H1 (cell line): Measurements from ENCODE around the gene PCDHGA1. TPM values are rescaled to one million over a fixed set of nuclear protein-coding genes. Genes with fewer than 3 reads are reported as not detected.

ENCODE experiments used
- CTCF ChIA-PET: fragments of 300-600 bp; sonication (Branson Sonifier 250); formaldehyde crosslinking; loops from one replicate; lab custom pipeline; 2021; ENCODE audit not compliant: partially characterized antibody; lab: Charles Lee
- POLR2A ChIA-PET: fragments of 300-600 bp; sonication (Branson Sonifier 250); formaldehyde crosslinking; loops from one replicate; lab custom pipeline; 2021; ENCODE audit warnings: inconsistent platforms; ENCODE audit not compliant: partially characterized antibody; lab: Charles Lee
- DNase-seq, 2 experiments: peaks; one replicate each; pipeline versions ENCODE4 v3.0.0 to v3.0.0-alpha.2; 2010 to 2022; ENCODE audit warnings: low spot score in 2 of 2, low read depth in 1 of 2, mixed read lengths in 1 of 2
- FAIRE-seq: peaks from 2 replicates; lab custom pipeline; 2011; peaks lifted over from hg19 to GRCh38; lab: Jason Lieb, UNC
- H2AFZ ChIP-seq: 2 replicates; pipeline ENCODE4 v1.8.1; 2012; ENCODE audit warnings: low read length, inconsistent platforms
- H2AK5ac ChIP-seq: 2 replicates; pipeline ENCODE4 v1.6.1; 2013; ENCODE audit warnings: low read depth, low read length
- H2BK120ac ChIP-seq: replicated peaks from 2 replicates; pipeline ENCODE3; 2013; ENCODE audit warnings: low read depth, low read length, inconsistent platforms
- H2BK12ac ChIP-seq: 2 replicates; pipeline ENCODE4 v1.6.1; 2013; ENCODE audit warnings: low read depth, low read length
- H2BK15ac ChIP-seq: 2 replicates; pipeline ENCODE4 v1.6.1; 2013; ENCODE audit warnings: low read length
- H2BK20ac ChIP-seq: 2 replicates; pipeline ENCODE4 v1.6.1; 2013; ENCODE audit warnings: low read length
- H2BK5ac ChIP-seq: 2 replicates; pipeline ENCODE4 v1.6.1; 2013; ENCODE audit warnings: low read depth, low read length
- H3K14ac ChIP-seq: 2 replicates; pipeline ENCODE4 v1.6.1; 2013; ENCODE audit warnings: inconsistent platforms; ENCODE audit not compliant: insufficient read length
- H3K18ac ChIP-seq: 2 replicates; pipeline ENCODE4 v1.6.1; 2013; ENCODE audit warnings: low read length; ENCODE audit errors: extremely low read depth
- H3K23ac ChIP-seq: 2 replicates; pipeline ENCODE4 v1.6.1; 2013; ENCODE audit warnings: inconsistent platforms; ENCODE audit not compliant: insufficient read length
- H3K23me2 ChIP-seq: 2 replicates; pipeline ENCODE4 v1.6.1; 2013; ENCODE audit warnings: low read depth, low read length
- H3K27ac ChIP-seq: 2 replicates; pipeline ENCODE4 v1.6.1; 2011; ENCODE audit warnings: low read depth, low read length, inconsistent platforms
- H3K27me3 ChIP-seq, 4 experiments: replicated peaks in 1 of 4; 1 replicate in 1 of 4; 2 replicates in 3 of 4; pipeline versions ENCODE4 v1.6.1 to v1.8.1; 2011 to 2013; ENCODE audit warnings: low read length in 3 of 4, mild to moderate bottlenecking in 3 of 4, inconsistent platforms in 2 of 4, mixed read lengths in 2 of 4, moderate library complexity in 1 of 4; ENCODE audit not compliant: control insufficient read depth in 3 of 4, insufficient read depth in 3 of 4; ENCODE audit errors: extremely low read depth in 1 of 4
- H3K36me3 ChIP-seq, 4 experiments: 2 replicates each; pipeline versions ENCODE4 v1.6.1 to v1.8.1; 2011 to 2013; ENCODE audit warnings: mild to moderate bottlenecking in 4 of 4, low read length in 3 of 4, moderate library complexity in 2 of 4, control low read depth in 1 of 4, inconsistent platforms in 1 of 4; ENCODE audit not compliant: insufficient read depth in 4 of 4, control insufficient read depth in 2 of 4
- H3K4ac ChIP-seq: replicated peaks from 2 replicates; pipeline ENCODE3; 2013; ENCODE audit warnings: low read length, low read depth, mixed read lengths, inconsistent platforms; ENCODE audit not compliant: insufficient read length
- H3K4me1 ChIP-seq, 4 experiments: replicated peaks in 1 of 4; 1 replicate in 1 of 4; 2 replicates in 3 of 4; pipeline versions ENCODE4 v1.6.1 to v1.8.1; 2011 to 2013; ENCODE audit warnings: low read length in 3 of 4, inconsistent platforms in 2 of 4, mixed read lengths in 1 of 4; ENCODE audit not compliant: insufficient read depth in 4 of 4, control insufficient read depth in 3 of 4
- H3K4me2 ChIP-seq, 2 experiments: 2 replicates each; pipeline versions ENCODE4 v1.6.1 to v1.8.1; 2011 to 2013; ENCODE audit warnings: low read depth in 2 of 2, low read length in 2 of 2, control low read depth in 1 of 2, inconsistent platforms in 1 of 2, mild to moderate bottlenecking in 1 of 2; ENCODE audit not compliant: insufficient read depth in 1 of 2
- H3K4me3 ChIP-seq, 4 experiments: fragments of 200-600, 300-600 bp in 1 of 4; sonication (generic), shearing (Covaris generic), sonication (Bioruptor Twin) in 1 of 4; 2 replicates each; pipeline versions ENCODE4 v1.5.1 to v1.8.1; 2011 to 2016; ENCODE audit warnings: low read length in 4 of 4, low read depth in 3 of 4, control low read depth in 2 of 4, inconsistent platforms in 2 of 4, mild to moderate bottlenecking in 2 of 4, mixed read lengths in 1 of 4, moderate library complexity in 1 of 4; ENCODE audit not compliant: insufficient read depth in 2 of 4; ENCODE audit errors: extremely low read depth in 1 of 4
- H3K56ac ChIP-seq: replicated peaks from 2 replicates; pipeline ENCODE3; 2013; ENCODE audit warnings: low read depth, mild to moderate bottlenecking, mixed read lengths, low read length, inconsistent platforms; ENCODE audit not compliant: insufficient read length
- H3K79me1 ChIP-seq: 2 replicates; pipeline ENCODE4 v1.6.1; 2013; ENCODE audit warnings: low read depth, low read length, control low read depth
- H3K79me2 ChIP-seq, 2 experiments: 2 replicates each; pipeline versions ENCODE4 v1.6.1 to v1.8.1; 2012 to 2013; ENCODE audit warnings: low read length in 2 of 2, mild to moderate bottlenecking in 2 of 2, inconsistent platforms in 1 of 2; ENCODE audit not compliant: insufficient read depth in 2 of 2, control insufficient read depth in 1 of 2
- H3K9ac ChIP-seq, 4 experiments: replicated peaks in 1 of 4; 1 replicate in 1 of 4; 2 replicates in 3 of 4; pipeline versions ENCODE4 v1.6.1 to v1.8.1; 2011 to 2013; ENCODE audit warnings: low read depth in 3 of 4, low read length in 3 of 4, control low read depth in 2 of 4, mild to moderate bottlenecking in 2 of 4, moderate library complexity in 2 of 4, inconsistent platforms in 1 of 4; ENCODE audit errors: extremely low read depth in 1 of 4
- H3K9me3 ChIP-seq, 2 experiments: 2 replicates each; pipeline versions ENCODE4 v1.6.1 to v1.8.1; 2012 to 2013; ENCODE audit warnings: mild to moderate bottlenecking in 2 of 2, moderate library complexity in 2 of 2, control low read depth in 1 of 2, inconsistent platforms in 1 of 2, low read depth in 1 of 2, low read length in 1 of 2, mixed read lengths in 1 of 2; ENCODE audit not compliant: insufficient read depth in 2 of 2
- H4K20me1 ChIP-seq, 2 experiments: replicated peaks in 1 of 2; 2 replicates each; pipeline versions ENCODE3 to v1.8.1; 2011 to 2013; ENCODE audit warnings: inconsistent platforms in 2 of 2, low read length in 2 of 2, mild to moderate bottlenecking in 1 of 2; ENCODE audit not compliant: insufficient read depth in 2 of 2, control insufficient read depth in 1 of 2
- H4K5ac ChIP-seq: 2 replicates; pipeline ENCODE4 v1.6.1; 2013; ENCODE audit warnings: low read length, low read depth, mixed read lengths, inconsistent platforms; ENCODE audit not compliant: insufficient read length
- H4K8ac ChIP-seq: 2 replicates; pipeline ENCODE4 v1.8.0; 2013; ENCODE audit warnings: mild to moderate bottlenecking, moderate library complexity, low read length, inconsistent platforms; ENCODE audit not compliant: insufficient read depth; ENCODE audit errors: extremely low read depth
- H4K91ac ChIP-seq: replicated peaks from 2 replicates; pipeline ENCODE3; 2013; ENCODE audit warnings: low read length, mixed read lengths, inconsistent platforms; ENCODE audit not compliant: insufficient read length
- BCL11A ChIP-seq, 2 experiments: IDR thresholded peaks; one replicate each; pipeline ENCODE4 v1.6.1; 2011; ENCODE audit warnings: low read depth in 2 of 2, low read length in 2 of 2, mild to moderate bottlenecking in 2 of 2
- CEBPB ChIP-seq: IDR thresholded peaks from 2 replicates; pipeline ENCODE4 v1.6.1; 2012; ENCODE audit warnings: low read depth, low read length
- CTBP2 ChIP-seq: IDR thresholded peaks from 2 replicates; pipeline ENCODE4 v1.7.0; 2011; ENCODE audit warnings: borderline replicate concordance, mild to moderate bottlenecking, moderate library complexity, mixed read lengths, low read length; ENCODE audit not compliant: insufficient read depth, insufficient read length
- EGR1 ChIP-seq: IDR thresholded peaks from 2 replicates; pipeline ENCODE4 v1.6.1; 2011; ENCODE audit warnings: low read depth, low read length, borderline replicate concordance
- GABPA ChIP-seq: IDR thresholded peaks from 2 replicates; pipeline ENCODE4 v1.6.1; 2011; ENCODE audit warnings: mild to moderate bottlenecking, low read length, moderate library complexity, borderline replicate concordance; ENCODE audit not compliant: insufficient read depth
- HDAC2 ChIP-seq, 2 experiments: fragments of 300-600 bp in 1 of 2; sonication (generic) in 1 of 2; IDR thresholded peaks; 2 replicates each; pipeline ENCODE4 v1.6.1; 2011 to 2012; ENCODE audit warnings: low read depth in 2 of 2, low read length in 2 of 2, mild to moderate bottlenecking in 2 of 2, moderate library complexity in 2 of 2, borderline replicate concordance in 1 of 2, inconsistent platforms in 1 of 2
- JUN ChIP-seq: IDR thresholded peaks from 2 replicates; pipeline ENCODE4 v1.6.1; 2011; ENCODE audit warnings: low read depth, mild to moderate bottlenecking, improper control_type of control experiment, low read length
- KDM4A ChIP-seq: IDR thresholded peaks from one replicate; pipeline ENCODE4 v1.7.1; 2012; ENCODE audit warnings: low read depth, mild to moderate bottlenecking, moderate library complexity, low read length, inconsistent platforms; ENCODE audit not compliant: severe bottlenecking
- NRF1 ChIP-seq: IDR thresholded peaks from 2 replicates; pipeline ENCODE4 v1.6.1; 2011; ENCODE audit warnings: mild to moderate bottlenecking, low read depth, low read length, improper control_type of control experiment
- SIRT6 ChIP-seq: IDR thresholded peaks from one replicate; pipeline ENCODE4 v1.7.1; 2012; ENCODE audit warnings: low read length, inconsistent platforms
- SIX5 ChIP-seq: IDR thresholded peaks from 2 replicates; pipeline ENCODE4 v1.6.1; 2011; ENCODE audit warnings: mild to moderate bottlenecking, low read depth, low read length
- SUZ12 ChIP-seq: fragments of 200-600 bp; sonication (generic); IDR thresholded peaks from 2 replicates; pipeline ENCODE4 v1.6.1; 2012; ENCODE audit warnings: mild to moderate bottlenecking, inconsistent platforms, low read length, moderate library complexity, mixed read lengths
- TCF12 ChIP-seq: IDR thresholded peaks from 2 replicates; pipeline ENCODE4 v1.6.1; 2011; ENCODE audit warnings: low read depth, mild to moderate bottlenecking, low read length
- YY1 ChIP-seq: IDR thresholded peaks from 2 replicates; pipeline ENCODE4 v1.6.1; 2011; ENCODE audit warnings: low read depth, mild to moderate bottlenecking, low read length
- WGBS, 2 experiments: shearing (Covaris generic) in 1 of 2; methylation state at CpG; one replicate each; pipeline versions ENCODE4 v1.1.6 to v1.1.7; 2013 to 2015; ENCODE audit warnings: low lambda C conversion rate in 2 of 2, mixed read lengths in 2 of 2, inconsistent platforms in 1 of 2, low coverage in 1 of 2, missing lambda C conversion rate in 1 of 2; ENCODE audit not compliant: insufficient replicate concordance in 2 of 2, insufficient coverage in 1 of 2, insufficient read length in 1 of 2; ENCODE audit errors: extremely low coverage in 1 of 2, missing lambda C conversion rate in 1 of 2; 5-methylcytosine and 5-hydroxymethylcytosine counted together
- polyA plus RNA-seq, 7 experiments: library from polyadenylated mRNA; depleted of rRNA in 3 of 7; stranded (reverse) in 5 of 7; unstranded in 2 of 7; fragments of >200 nt in 5 of 7; fragments of 200-250 nt in 2 of 7; gene quantifications; 1 replicate in 5 of 7; 2 replicates in 1 of 7; 4 replicates in 1 of 7; pipeline versions ENCODE4 v1.2.1 to v1.2.3, GENCODE V29; 2011 to 2013; ENCODE audit warnings: missing spikeins in 2 of 7, mixed read lengths in 2 of 7
- total RNA-seq: library from RNA; stranded (reverse); fragmentation: NEBNext Ultra II Directional; extraction: Animal tissue kit (Norgen Biotek cat#: 25700); gene quantifications from 2 replicates; pipeline ENCODE4 v1.2.1, GENCODE V29; 2021

PCDHGA1 gene
- total and polyA plus RNA-seq, 2 of the 8 experiments (the other 6 are each of a cell fraction or from before 2014, with no cell fraction given): 0.57 to 0.89 TPM

DNA sequence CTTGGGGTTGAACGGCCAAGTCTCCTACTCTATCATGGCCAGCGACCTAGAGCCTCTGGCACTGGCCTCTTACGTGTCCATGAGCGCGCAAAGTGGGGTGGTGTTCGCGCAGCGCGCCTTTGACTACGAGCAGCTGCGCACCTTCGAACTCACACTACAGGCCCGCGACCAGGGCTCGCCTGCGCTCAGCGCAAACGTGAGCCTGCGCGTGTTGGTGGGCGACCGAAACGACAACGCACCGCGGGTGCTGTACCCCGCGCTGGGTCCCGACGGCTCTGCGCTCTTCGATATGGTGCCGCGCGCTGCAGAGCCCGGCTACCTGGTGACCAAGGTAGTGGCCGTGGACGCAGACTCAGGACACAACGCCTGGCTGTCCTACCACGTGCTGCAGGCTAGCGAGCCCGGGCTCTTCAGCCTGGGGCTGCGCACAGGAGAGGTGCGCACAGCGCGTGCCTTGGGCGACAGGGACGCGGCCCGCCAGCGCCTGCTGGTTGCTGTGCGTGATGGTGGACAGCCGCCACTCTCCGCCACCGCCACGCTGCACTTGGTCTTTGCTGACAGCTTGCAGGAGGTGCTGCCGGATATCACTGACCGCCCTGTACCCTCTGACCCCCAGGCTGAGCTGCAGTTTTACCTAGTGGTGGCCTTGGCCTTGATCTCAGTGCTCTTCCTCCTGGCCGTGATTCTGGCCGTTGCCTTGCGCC lies 69.4 kb downstream of the PCDHGA1 start:
- H3K36me3 ChIP-seq: peaks cover 0 to 12% (median 0%) of the 10 kb centered on the region in 4 experiments; a peak in 1 of 8 replicates
- no peak overlapping the region for H3K9ac ChIP-seq
- no peak overlapping the region for H2BK15ac ChIP-seq
- no peak overlapping the region for H3K18ac ChIP-seq
- H2AFZ ChIP-seq: no peak overlapping the region
- no peak overlapping the region for H3K27ac ChIP-seq
- H3K27me3 ChIP-seq: no peaks in the 10 kb centered on the region
- no peaks in the 10 kb centered on the region for H3K23me2 ChIP-seq
- H3K9me3 ChIP-seq: peaks cover 40 to 51% of the 10 kb centered on the region in 2 experiments
- FAIRE-seq (no peak), DNase-seq (no peak)
- no peak overlapping the region for H4K8ac ChIP-seq
- H3K4me2 ChIP-seq: no peak overlapping the region
- H4K91ac ChIP-seq: no peak overlapping the region
- no peak overlapping the region for H3K4ac ChIP-seq
- no peaks in the 10 kb centered on the region for H3K79me1 ChIP-seq
- no peak overlapping the region for H4K5ac ChIP-seq
- ChIA-PET CTCF (interaction anchor here (0.7 to 2.3 kb wide), 5 partner anchors 10 to 164 kb away, joined by 3 to 7 read pairs (median 4); partner anchors contain the start of genes PCDHGB4 and PCDHGB7), POLR2A (no interaction called here)
- no peak overlapping the region for H2BK20ac ChIP-seq
- H2AK5ac ChIP-seq: no peak overlapping the region
- no peak overlapping the region for H3K14ac ChIP-seq
- WGBS, 2 experiments: 95% methylated on average over 55 of the region's 61 CpGs; no CpG with 5 or more reads in 1 of the 2 experiments
- no peak overlapping the region for H3K4me3 ChIP-seq
- no peak overlapping the region for H3K23ac ChIP-seq
- no peak overlapping the region for H2BK120ac ChIP-seq
- no peaks in the 10 kb centered on the region for H3K4me1 ChIP-seq
- no peaks in the 10 kb centered on the region for H3K79me2 ChIP-seq
- no peak overlapping the region for H2BK12ac ChIP-seq
- H3K56ac ChIP-seq: no peak overlapping the region
- H2BK5ac ChIP-seq: no peak overlapping the region
- no peaks in the 10 kb centered on the region for H4K20me1 ChIP-seq
- TF ChIP-seq BCL11A (IDR thresholded peaks at IDR 0.05; ENCODE audit: low read depth in 2 of 2, low read length in 2 of 2) (no peak), EGR1 (no peak), HDAC2 (IDR thresholded peaks at IDR 0.05; ENCODE audit: borderline replicate concordance in 1 of 2, low read depth in 2 of 2, low read length in 2 of 2) (no peak), TCF12 (no peak), JUN (no peak), SIRT6 (no peak), SUZ12 (no peak), SIX5 (no peak), NRF1 (no peak), GABPA (no peak), KDM4A (no peak), CTBP2 (no peak), CEBPB (no peak), YY1 (no peak)
